ENCODE results near the gene ITGB7. TPM values are rescaled to one million over a fixed set of nuclear protein-coding genes. Genes with fewer than 3 reads are reported as not detected.

The ITGB7 gene
- total and polyA plus RNA-seq, 2 donors = 1.6 to 1.7 TPM

GRCh38 chr12:53235742-53236442 lies 28.8 kb upstream of the ITGB7 start:
- Histone ChIP-seq H3K4me1 (ENCODE audit: insufficient read depth) (no peaks in the 10 kb centered on the region), H3K4me3 (ENCODE audit: low read depth, low read length) (no peak overlapping the region), H3K27ac (ENCODE audit: low read depth) (no peak overlapping the region), H3K36me3 (ENCODE audit: insufficient read depth) (no peaks in the 10 kb centered on the region)
- 79% methylated on average over 9 of the region's 9 CpGs for WGBS
- no peak for DNase-seq (ENCODE audit: extremely low spot score)

- no peaks in the 10 kb centered on the region for H3K36me3 ChIP-seq (ENCODE audit: insufficient read depth)
- H3K4me1 ChIP-seq (ENCODE audit: insufficient read depth) = no peaks in the 10 kb centered on the region
- no peak overlapping the region for H3K27ac ChIP-seq (ENCODE audit: low read depth)
- 72% methylated on average over 3 of the region's 3 CpGs for WGBS
- no peak for DNase-seq (ENCODE audit: extremely low spot score)
- no peak overlapping the region for H3K4me3 ChIP-seq (ENCODE audit: low read depth, low read length)
Measured at GRCh38 chr12:53235164-53235563, 28.1 kb upstream of the ITGB7 start.

GRCh38 chr12:53234271-53234914 lies 27.3 kb upstream of the ITGB7 start:
- DNase-seq (ENCODE audit: extremely low spot score) = no peak
- Histone ChIP-seq H3K4me1 (ENCODE audit: insufficient read depth) (no peaks in the 10 kb centered on the region), H3K36me3 (ENCODE audit: insufficient read depth) (no peaks in the 10 kb centered on the region), H3K4me3 (ENCODE audit: low read depth, low read length) (no peak overlapping the region), H3K27ac (ENCODE audit: low read depth) (no peak overlapping the region)
- 12% methylated on average over 12 of the region's 12 CpGs for WGBS

- DNase-seq (ENCODE audit: extremely low spot score) = no peak
- H3K36me3 ChIP-seq (ENCODE audit: insufficient read depth) = no peaks in the 10 kb centered on the region
- no peak overlapping the region for H3K27ac ChIP-seq (ENCODE audit: low read depth)
- H3K4me3 ChIP-seq (ENCODE audit: low read depth, low read length) = no peak overlapping the region
- no peaks in the 10 kb centered on the region for H3K4me1 ChIP-seq (ENCODE audit: insufficient read depth)
- 35% methylated on average over 7 of the region's 7 CpGs for WGBS
Measured at GRCh38 chr12:53233671-53234121, 26.6 kb upstream of the ITGB7 start.

- Histone ChIP-seq H3K4me1 (ENCODE audit: insufficient read depth) (no peaks in the 10 kb centered on the region), H3K4me3 (ENCODE audit: low read depth, low read length) (peak overlapping the region; percentile 60), H3K27ac (ENCODE audit: low read depth) (peak overlapping the region; percentile 76), H3K36me3 (ENCODE audit: insufficient read depth) (no peaks in the 10 kb centered on the region)
- WGBS = 20% methylated on average over 11 of the region's 11 CpGs
- no peak for DNase-seq (ENCODE audit: extremely low spot score)
Measured at GRCh38 chr12:53232646-53233461, 25.8 kb upstream of the ITGB7 start.

- H3K4me3 ChIP-seq (ENCODE audit: low read depth, low read length) = peak within 1 kb of the TSS; percentile 60
- peak within 1 kb of the TSS; percentile 94 for H3K27ac ChIP-seq (ENCODE audit: low read depth)
- no peaks in the 10 kb centered on the region for H3K36me3 ChIP-seq (ENCODE audit: insufficient read depth)
- WGBS = 1% methylated on average over 42 of the region's 44 CpGs
- DNase-seq (ENCODE audit: extremely low spot score) = no peak
- no peaks in the 10 kb centered on the region for H3K4me1 ChIP-seq (ENCODE audit: insufficient read depth)
Measured at GRCh38 chr12:53231921-53232645, 25.0 kb upstream of the ITGB7 start, which contains the start of gene RARG. RARG (minus strand) TSS chr12:53232209; CDS start chr12:53227545, 4,664 bp downstream.

GRCh38 chr12:53231671-53231920 lies 24.5 kb upstream of the ITGB7 start:
- Histone ChIP-seq H3K27ac (ENCODE audit: low read depth) (peak overlapping the region; percentile 94), H3K4me3 (ENCODE audit: low read depth, low read length) (peak overlapping the region; percentile 60), H3K36me3 (ENCODE audit: insufficient read depth) (no peaks in the 10 kb centered on the region), H3K4me1 (ENCODE audit: insufficient read depth) (no peaks in the 10 kb centered on the region)
- under 1% methylated on average over 9 of the region's 9 CpGs for WGBS
- DNase-seq (ENCODE audit: extremely low spot score) = no peak

- no peaks in the 10 kb centered on the region for H3K36me3 ChIP-seq (ENCODE audit: insufficient read depth)
- WGBS = 73% methylated on average over 10 of the region's 10 CpGs
- peak overlapping the region; percentile 9 for H3K4me3 ChIP-seq (ENCODE audit: low read depth, low read length)
- H3K4me1 ChIP-seq (ENCODE audit: insufficient read depth) = no peaks in the 10 kb centered on the region
- peak overlapping the region; percentile 68 for H3K27ac ChIP-seq (ENCODE audit: low read depth)
- DNase-seq (ENCODE audit: extremely low spot score) = no peak
Measured at GRCh38 chr12:53230108-53230845, 23.2 kb upstream of the ITGB7 start.

GRCh38 chr12:53229454-53229853 lies 22.4 kb upstream of the ITGB7 start:
- Histone ChIP-seq H3K4me3 (ENCODE audit: low read depth, low read length) (no peak overlapping the region), H3K4me1 (ENCODE audit: insufficient read depth) (no peaks in the 10 kb centered on the region), H3K36me3 (ENCODE audit: insufficient read depth) (no peaks in the 10 kb centered on the region), H3K27ac (ENCODE audit: low read depth) (no peak overlapping the region)
- no peak for DNase-seq (ENCODE audit: extremely low spot score)
- WGBS = 76% methylated on average over 2 of the region's 2 CpGs

GRCh38 chr12:53227836-53228235 lies 20.8 kb upstream of the ITGB7 start:
- DNase-seq (ENCODE audit: extremely low spot score) = no peak
- no peak overlapping the region for H3K4me3 ChIP-seq (ENCODE audit: low read depth, low read length)
- H3K4me1 ChIP-seq (ENCODE audit: insufficient read depth) = no peaks in the 10 kb centered on the region
- H3K36me3 ChIP-seq (ENCODE audit: insufficient read depth) = no peaks in the 10 kb centered on the region
- H3K27ac ChIP-seq (ENCODE audit: low read depth) = no peak overlapping the region
- WGBS = 79% methylated on average over 1 of the region's 1 CpG

- Histone ChIP-seq H3K27ac (ENCODE audit: low read depth) (no peak overlapping the region), H3K4me1 (ENCODE audit: insufficient read depth) (no peaks in the 10 kb centered on the region), H3K4me3 (ENCODE audit: low read depth, low read length) (no peak overlapping the region), H3K36me3 (ENCODE audit: insufficient read depth) (no peaks in the 10 kb centered on the region)
- DNase-seq (ENCODE audit: extremely low spot score) = no peak
- 96% methylated on average over 11 of the region's 11 CpGs for WGBS
Measured at GRCh38 chr12:53227341-53227740, 20.3 kb upstream of the ITGB7 start.

- no peaks in the 10 kb centered on the region for H3K36me3 ChIP-seq (ENCODE audit: insufficient read depth)
- DNase-seq (ENCODE audit: extremely low spot score) = no peak
- 96% methylated on average over 4 of the region's 4 CpGs for WGBS
- H3K27ac ChIP-seq (ENCODE audit: low read depth) = no peak overlapping the region
- H3K4me1 ChIP-seq (ENCODE audit: insufficient read depth) = no peaks in the 10 kb centered on the region
- H3K4me3 ChIP-seq (ENCODE audit: low read depth, low read length) = no peak overlapping the region
Measured at GRCh38 chr12:53226815-53227214, 19.8 kb upstream of the ITGB7 start.
